CD4-positive, alpha-beta memory T cell (primary cell): ENCODE measurements around the gene CST7. TPM values are rescaled to one million over a fixed set of nuclear protein-coding genes. Genes with fewer than 3 reads are reported as not detected.
A peak's percentile ranks its signal among the peaks of the same experiment; 100 is the strongest.

Experiments used
- CTCF ChIA-PET: fragments of 350-600 bp; sonication (Branson Sonifier 250); formaldehyde crosslinking; loops from one replicate; lab custom pipeline; 2021; ENCODE audit warnings: inconsistent platforms; ENCODE audit not compliant: partially characterized antibody; lab: Charles Lee
- POLR2A ChIA-PET: fragments of 350-600 bp; sonication (Branson Sonifier 250); formaldehyde crosslinking; loops from one replicate; lab custom pipeline; 2021; ENCODE audit not compliant: partially characterized antibody; lab: Charles Lee
- DNase-seq, 5 donors: peaks; one replicate each; pipeline versions ENCODE4 v3.0.0 to v3.0.0-alpha.2; 2020 to 2022; ENCODE audit warnings: mixed read lengths in 1 of 5
- H3K27ac ChIP-seq: one replicate; pipeline ENCODE4 v1.7.0; 2013; ENCODE audit warnings: low read depth, low read length
- H3K27me3 ChIP-seq: 2 replicates; pipeline ENCODE4 v1.7.0; 2013; ENCODE audit warnings: mild to moderate bottlenecking, low read length, moderate library complexity; ENCODE audit not compliant: insufficient read depth
- H3K36me3 ChIP-seq: 2 replicates; pipeline ENCODE4 v1.7.0; 2013; ENCODE audit warnings: mild to moderate bottlenecking, low read length, moderate library complexity; ENCODE audit not compliant: insufficient read depth
- H3K4me1 ChIP-seq: 2 replicates; pipeline ENCODE4 v1.7.0; 2013; ENCODE audit warnings: mild to moderate bottlenecking, low read length, moderate library complexity; ENCODE audit not compliant: insufficient read depth
- H3K4me3 ChIP-seq, 2 donors: one replicate each; pipeline ENCODE4 v1.7.0; 2013; ENCODE audit warnings: low read length in 2 of 2, mild to moderate bottlenecking in 1 of 2
- H3K9me3 ChIP-seq, 2 donors: one replicate each; pipeline ENCODE4 v1.7.0; 2013; ENCODE audit warnings: low read length in 2 of 2, control low read depth in 1 of 2; ENCODE audit not compliant: control insufficient read depth in 1 of 2
- H3K27ac Mint-ChIP-seq, 7 donors: one replicate each; pipeline ENCODE4 v1.8.0; 2020 to 2021; ENCODE audit warnings: mixed read lengths in 7 of 7, mild to moderate bottlenecking in 6 of 7, inconsistent platforms in 3 of 7, moderate library complexity in 3 of 7
- H3K27me3 Mint-ChIP-seq, 2 donors: one replicate each; pipeline ENCODE4 v1.8.0; 2020 to 2021; ENCODE audit warnings: mixed read lengths in 2 of 2
- H3K36me3 Mint-ChIP-seq, 2 donors: one replicate each; pipeline ENCODE4 v1.8.0; 2020 to 2021; ENCODE audit warnings: mixed read lengths in 2 of 2, inconsistent platforms in 1 of 2, mild to moderate bottlenecking in 1 of 2
- H3K4me1 Mint-ChIP-seq, 4 donors: one replicate each; pipeline ENCODE4 v1.8.0; 2020 to 2021; ENCODE audit warnings: mixed read lengths in 4 of 4, mild to moderate bottlenecking in 1 of 4
- H3K4me3 Mint-ChIP-seq, 8 donors: one replicate each; pipeline ENCODE4 v1.8.0; 2020 to 2021; ENCODE audit warnings: mixed read lengths in 8 of 8, mild to moderate bottlenecking in 7 of 8, moderate library complexity in 6 of 8, inconsistent platforms in 3 of 8
- H3K9me3 Mint-ChIP-seq, 8 donors: one replicate each; pipeline ENCODE4 v1.8.0; 2020 to 2021; ENCODE audit warnings: mixed read lengths in 8 of 8, mild to moderate bottlenecking in 5 of 8, inconsistent platforms in 3 of 8, moderate library complexity in 1 of 8
- intact Hi-C: fragments of 100-400 bp; cut with micrococcal nuclease; formaldehyde crosslinking; loops from one replicate; pipeline ENCODE4 v1.15.1; 2023
- polyA plus RNA-seq, 2 donors: library from polyadenylated mRNA; unstranded; fragments of 300-500 nt; fragmentation: Illumina TruSeq; gene quantifications; one replicate each; pipeline ENCODE4 v1.2.3, GENCODE V29; 2021
- total RNA-seq, 2 experiments: library from RNA; stranded (reverse); gene quantifications; one replicate each; pipeline ENCODE4 v1.2.3, GENCODE V29; 2021

The CST7 gene
- total and polyA plus RNA-seq, 4 experiments from 2014 or later, result 23.2 to 62.8 (median 40.5) TPM

DNA sequence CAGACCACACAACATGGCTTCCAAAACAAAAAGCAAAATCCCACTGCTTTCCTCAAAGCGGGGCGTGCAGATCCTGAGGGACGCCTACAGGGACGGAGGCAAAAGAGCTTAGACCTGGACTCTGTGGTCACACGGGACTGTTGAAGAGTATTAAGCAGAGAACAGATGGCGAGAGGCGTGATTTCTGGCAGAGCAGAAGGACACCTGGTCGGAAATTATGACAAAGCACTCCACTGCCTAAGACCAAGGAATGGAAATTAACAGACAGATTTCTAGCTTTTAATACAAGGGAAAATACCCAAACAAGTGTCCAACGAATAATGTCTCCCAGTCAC is 15.4 kb downstream of the CST7 start:
- Histone ChIP-seq H3K27ac (no peak overlapping the region), H3K4me1 (peaks cover 30% of the 10 kb centered on the region), H3K36me3 (peaks cover 64% of the 10 kb centered on the region), H3K27me3 (no peaks in the 10 kb centered on the region), H3K4me3 (no peak overlapping the region), H3K9me3 (no peaks in the 10 kb centered on the region)
- ChIA-PET POLR2A (interaction anchor here (1.1 kb wide), 1 partner anchor 15 kb away, joined by 3 read pairs; the partner anchor contains the start of gene CST7), CTCF (interaction anchor here (1.5 kb wide), 1 partner anchor 33 kb away, joined by 3 read pairs; no protein-coding TSS in a partner anchor)
- DNase-seq, result no peak
- Mint-ChIP-seq H3K36me3 (peaks cover 66 to 89% of the 10 kb centered on the region in 2 donors), H3K27me3 (no peaks in the 10 kb centered on the region), H3K4me1 (peaks cover 11 to 40% (median 22%) of the 10 kb centered on the region in 4 donors), H3K27ac (peak overlapping the region; percentile 26 to 88 (median 58)), H3K9me3 (no peaks in the 10 kb centered on the region), H3K4me3 (no peak overlapping the region)
- intact Hi-C loops, result no loop called here

- Mint-ChIP-seq H3K27ac (peak overlapping the region; percentile 54 to 88 (median 67)), H3K9me3 (no peaks in the 10 kb centered on the region), H3K4me3 (no peak overlapping the region), H3K4me1 (peaks cover 11 to 35% (median 22%) of the 10 kb centered on the region in 4 donors), H3K27me3 (no peaks in the 10 kb centered on the region), H3K36me3 (peaks cover 72 to 93% of the 10 kb centered on the region in 2 donors)
- H3K4me1 ChIP-seq, result peaks cover 27% of the 10 kb centered on the region
- H3K36me3 ChIP-seq, result peaks cover 64% of the 10 kb centered on the region
- POLR2A ChIA-PET, result no interaction called here
- H3K9me3 ChIP-seq, result no peaks in the 10 kb centered on the region
- intact Hi-C loops, result no loop called here
- no peak overlapping the region for H3K4me3 ChIP-seq
- CTCF ChIA-PET, result interaction anchor here (1.5 kb wide), 1 partner anchor 34 kb away, joined by 3 read pairs; no protein-coding TSS in a partner anchor
- DNase-seq, result no peak
- no peaks in the 10 kb centered on the region for H3K27me3 ChIP-seq
- H3K27ac ChIP-seq, result no peak overlapping the region
Measured at GRCh38 chr20:24965065-24965919, 16.2 kb downstream of the CST7 start.

- no peak overlapping the region for H3K4me3 ChIP-seq
- Mint-ChIP-seq H3K4me1 (peaks cover under 1 to 25% (median 12%) of the 10 kb centered on the region in 4 donors), H3K4me3 (no peak overlapping the region), H3K27me3 (no peaks in the 10 kb centered on the region), H3K36me3 (peaks cover 80 to 95% of the 10 kb centered on the region in 2 donors), H3K9me3 (no peaks in the 10 kb centered on the region), H3K27ac (peak overlapping the region in 5 of 7 donors; percentile 14 to 78 (median 35))
- DNase-seq, result no peak
- H3K4me1 ChIP-seq, result peaks cover 17% of the 10 kb centered on the region
- peaks cover 74% of the 10 kb centered on the region for H3K36me3 ChIP-seq
- intact Hi-C loops, result no loop called here
- ChIA-PET CTCF (no interaction called here), POLR2A (no interaction called here)
- no peak overlapping the region for H3K27ac ChIP-seq
- H3K9me3 ChIP-seq, result no peaks in the 10 kb centered on the region
- H3K27me3 ChIP-seq, result no peaks in the 10 kb centered on the region
Measured at GRCh38 chr20:24966317-24967012, 17.4 kb downstream of the CST7 start.

DNA sequence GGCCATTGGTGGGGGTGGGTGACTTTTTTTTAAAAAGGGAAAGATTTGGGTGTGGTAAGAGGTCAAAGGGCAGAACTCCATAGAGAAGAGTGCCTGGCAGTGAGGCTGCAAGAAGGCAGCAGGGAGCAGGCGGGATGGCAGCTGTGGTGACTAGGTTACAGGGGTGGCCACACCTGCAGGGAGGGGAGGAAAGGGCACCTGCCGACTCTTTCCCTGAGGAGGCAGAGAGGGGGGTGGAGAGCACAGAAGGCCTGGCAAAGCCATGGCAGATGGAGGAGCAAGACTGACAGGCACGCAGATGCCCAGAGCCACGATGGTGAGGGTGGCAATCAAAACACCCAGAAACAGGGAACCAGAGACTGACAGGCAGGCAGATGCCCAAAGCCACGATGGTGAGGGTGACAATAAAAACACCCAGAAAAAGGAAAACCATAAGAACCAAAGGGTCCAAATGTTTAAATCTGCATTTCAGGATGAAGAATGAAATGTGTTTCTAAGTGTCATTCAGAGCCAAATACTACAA is 19.3 kb downstream of the CST7 start:
- CTCF ChIA-PET, result no interaction called here
- Histone ChIP-seq H3K27me3 (no peaks in the 10 kb centered on the region), H3K9me3 (no peaks in the 10 kb centered on the region), H3K4me3 (no peak overlapping the region), H3K36me3 (peaks cover 85% of the 10 kb centered on the region), H3K4me1 (no peaks in the 10 kb centered on the region), H3K27ac (no peak overlapping the region)
- no peaks in the 10 kb centered on the region for H3K9me3 Mint-ChIP-seq
- POLR2A ChIA-PET, result no interaction called here
- H3K4me3 Mint-ChIP-seq, result peak overlapping the region in 1 of 8 donors; percentile 48
- peak overlapping the region in 2 of 7 donors; percentile 84 to 89 for H3K27ac Mint-ChIP-seq
- H3K4me1 Mint-ChIP-seq, result peaks cover 0 to 6% (median 3%) of the 10 kb centered on the region in 4 donors
- H3K36me3 Mint-ChIP-seq, result peaks cover 71 to 93% of the 10 kb centered on the region in 2 donors
- no peak for DNase-seq
- no peaks in the 10 kb centered on the region for H3K27me3 Mint-ChIP-seq
- intact Hi-C loops, result no loop called here

DNA sequence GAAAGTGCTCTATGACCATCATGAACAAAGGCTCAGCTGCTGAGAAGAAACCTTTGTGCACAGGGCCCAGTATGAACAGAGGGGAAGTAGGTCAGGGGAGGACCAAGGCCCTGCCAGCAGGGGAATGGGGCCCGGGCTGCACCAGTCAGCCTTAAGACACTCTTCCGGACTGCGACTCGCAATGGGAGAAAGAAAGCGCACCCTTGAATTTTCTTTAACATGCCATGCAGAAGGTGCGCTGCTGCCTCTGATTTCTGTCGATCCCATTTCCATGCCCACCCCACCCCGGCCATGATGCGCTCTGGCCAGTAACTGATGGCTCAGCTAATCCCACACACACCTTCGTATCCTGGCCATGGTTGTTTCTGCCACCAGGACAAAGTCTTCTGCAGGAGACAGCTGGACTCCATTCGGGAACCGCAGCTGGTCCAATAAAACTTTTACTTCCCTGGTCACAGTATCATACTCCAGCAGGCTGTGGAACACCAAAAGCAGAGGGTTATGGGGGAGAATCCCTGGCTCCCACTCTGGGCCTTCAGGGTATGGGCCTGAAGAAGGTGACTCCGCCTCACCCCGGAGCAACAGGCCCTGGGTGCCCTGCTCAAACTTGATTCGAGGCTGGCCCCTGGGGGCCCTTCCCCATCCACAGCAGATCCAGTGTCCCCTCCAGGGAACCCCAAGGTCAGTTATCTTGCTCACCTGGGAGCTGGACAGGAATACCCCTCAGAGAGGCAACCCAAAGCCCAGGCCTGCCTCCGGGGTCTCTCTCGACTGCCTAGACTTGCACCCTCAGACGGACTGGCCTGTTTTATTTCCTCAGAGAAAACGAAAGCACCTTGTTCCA is 20.3 kb downstream of the CST7 start:
- Histone ChIP-seq H3K9me3 (no peaks in the 10 kb centered on the region), H3K4me1 (no peaks in the 10 kb centered on the region), H3K36me3 (peaks cover 78% of the 10 kb centered on the region), H3K27ac (no peak overlapping the region), H3K27me3 (no peaks in the 10 kb centered on the region), H3K4me3 (no peak overlapping the region)
- Mint-ChIP-seq H3K27ac (peak overlapping the region in 2 of 7 donors; percentile 65 to 66), H3K36me3 (peaks cover 74 to 91% of the 10 kb centered on the region in 2 donors), H3K9me3 (no peaks in the 10 kb centered on the region), H3K4me3 (no peak overlapping the region), H3K4me1 (peaks cover 0 to 5% (median 2%) of the 10 kb centered on the region in 4 donors), H3K27me3 (no peaks in the 10 kb centered on the region)
- intact Hi-C loops, result no loop called here
- POLR2A ChIA-PET, result no interaction called here
- CTCF ChIA-PET, result no interaction called here
- DNase-seq, result no peak

- no peak for DNase-seq
- peaks cover 73% of the 10 kb centered on the region for H3K36me3 ChIP-seq
- H3K27me3 ChIP-seq, result no peaks in the 10 kb centered on the region
- H3K4me1 ChIP-seq, result no peaks in the 10 kb centered on the region
- H3K27ac Mint-ChIP-seq, result peak overlapping the region in 5 of 7 donors; percentile 15 to 66 (median 57)
- H3K9me3 Mint-ChIP-seq, result no peaks in the 10 kb centered on the region
- H3K27ac ChIP-seq, result no peak overlapping the region
- H3K4me3 ChIP-seq, result no peak overlapping the region
- intact Hi-C loops, result no loop called here
- H3K4me3 Mint-ChIP-seq, result no peak overlapping the region
- H3K27me3 Mint-ChIP-seq, result no peaks in the 10 kb centered on the region
- CTCF ChIA-PET, result no interaction called here
- H3K36me3 Mint-ChIP-seq, result peaks cover 70 to 90% of the 10 kb centered on the region in 2 donors
- H3K9me3 ChIP-seq, result no peaks in the 10 kb centered on the region
- POLR2A ChIA-PET, result no interaction called here
- peaks cover 0 to 4% (median 2%) of the 10 kb centered on the region in 4 donors for H3K4me1 Mint-ChIP-seq
Measured at GRCh38 chr20:24970030-24970553, 21.0 kb downstream of the CST7 start.
